GM21381 (cell line): ENCODE data around the gene NEAT1.

Experiments
- ATAC-seq: cut with Tn5 transposase; IDR thresholded peaks from one replicate; pipeline ENCODE4 v1.9.1; 2021; ENCODE audit warnings: mild to moderate bottlenecking, moderate library complexity; ENCODE audit not compliant: unreplicated experiment

The NEAT1 gene

GRCh38 chr11:65433657-65434056, 11.1 kb downstream of the NEAT1 start:
- ATAC-seq = no peak

DNA sequence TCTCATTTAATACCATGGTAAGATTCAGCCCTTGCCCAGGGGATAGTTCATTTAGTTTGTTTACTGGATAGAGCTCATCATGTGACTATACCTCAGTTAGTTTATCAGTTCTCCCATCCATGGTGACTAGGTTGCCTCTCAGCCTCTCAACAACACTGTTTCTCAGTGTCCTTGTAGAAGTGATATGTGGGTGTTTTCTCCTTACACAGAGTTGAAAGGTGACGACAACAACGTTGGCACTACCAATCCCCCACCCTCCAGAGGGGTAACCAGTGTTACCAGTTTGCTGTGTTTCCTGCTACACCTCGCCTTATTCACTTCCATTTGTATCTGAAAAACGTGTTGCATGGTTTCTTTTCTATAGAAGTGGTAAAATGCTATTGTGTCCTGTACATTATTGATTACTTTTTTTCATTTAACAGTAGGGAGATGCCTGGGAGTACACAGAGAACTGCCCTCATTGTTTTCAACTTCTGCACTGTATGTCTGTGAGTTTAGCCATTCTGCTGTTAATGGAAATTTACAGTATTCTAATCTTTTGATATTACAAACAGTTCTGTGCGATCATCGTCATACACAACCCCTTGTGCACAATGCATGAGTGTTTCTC, 11.6 kb downstream of the NEAT1 start:
- no peak for ATAC-seq

DNA sequence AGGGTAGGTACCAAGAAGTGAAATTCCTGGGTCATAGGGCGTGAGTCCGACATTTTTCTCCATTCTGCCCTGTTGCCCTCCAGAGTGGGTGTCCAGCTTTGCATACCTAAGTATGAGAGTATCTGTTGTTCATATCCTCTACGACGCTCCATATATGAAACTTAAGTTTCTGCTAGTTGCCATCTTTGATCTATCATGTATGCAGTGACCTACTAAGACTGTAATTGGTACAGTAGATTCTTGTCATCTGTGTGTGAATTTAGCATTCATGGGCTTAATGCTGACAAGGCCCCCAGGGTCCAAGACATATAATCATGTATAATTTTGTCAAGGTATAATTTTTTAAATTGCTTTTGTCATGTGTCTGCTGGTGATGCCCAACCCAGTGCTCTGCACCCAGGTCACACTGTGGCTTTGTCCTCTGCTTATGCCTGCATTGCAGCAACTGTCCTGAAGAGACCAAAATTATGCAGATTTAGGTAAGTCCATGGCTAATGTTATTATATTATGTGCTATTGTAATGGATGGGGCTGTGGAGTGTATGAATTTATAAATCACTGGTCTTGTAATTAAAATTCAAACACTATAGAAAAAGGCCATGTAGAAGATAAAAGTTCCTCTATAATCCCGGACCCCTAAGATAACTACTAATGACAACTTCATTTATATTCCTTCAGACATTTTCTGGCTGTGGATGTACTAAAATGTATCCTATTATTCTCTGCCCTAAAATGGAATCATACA, 12.2 kb downstream of the NEAT1 start:
- no peak for ATAC-seq

DNA sequence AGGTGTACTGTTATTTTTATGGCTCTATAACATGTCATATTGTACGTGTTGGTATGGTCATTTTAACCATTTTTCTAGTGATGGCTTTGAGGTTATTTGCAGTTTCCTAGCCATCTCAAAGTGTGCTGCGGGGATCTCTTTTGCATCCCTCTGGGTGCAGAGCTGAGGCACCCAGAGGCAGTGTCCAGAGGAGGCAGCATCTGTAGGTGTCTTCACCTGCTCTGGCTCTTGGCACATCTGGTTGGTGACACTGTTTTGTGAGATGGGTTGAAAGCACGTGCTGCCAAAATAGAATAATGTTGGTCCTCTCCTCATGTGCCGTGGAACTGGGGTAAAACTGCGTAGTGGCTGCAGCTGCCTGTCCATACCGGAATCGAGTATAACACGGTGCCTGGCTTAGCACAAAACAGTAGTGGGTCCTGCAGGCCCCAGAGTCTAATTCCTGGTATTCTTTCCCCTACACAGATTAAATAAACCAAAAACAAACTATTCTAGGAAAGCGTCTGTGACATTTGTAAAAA, 12.9 kb downstream of the NEAT1 start:
- no peak for ATAC-seq

- ATAC-seq = no peak
Measured at GRCh38 chr11:65435981-65436411, 13.4 kb downstream of the NEAT1 start.

- no peak for ATAC-seq
Measured at GRCh38 chr11:65436412-65437032, 13.9 kb downstream of the NEAT1 start.

GRCh38 chr11:65437436-65438227, 15.0 kb downstream of the NEAT1 start:
- no peak for ATAC-seq

DNA sequence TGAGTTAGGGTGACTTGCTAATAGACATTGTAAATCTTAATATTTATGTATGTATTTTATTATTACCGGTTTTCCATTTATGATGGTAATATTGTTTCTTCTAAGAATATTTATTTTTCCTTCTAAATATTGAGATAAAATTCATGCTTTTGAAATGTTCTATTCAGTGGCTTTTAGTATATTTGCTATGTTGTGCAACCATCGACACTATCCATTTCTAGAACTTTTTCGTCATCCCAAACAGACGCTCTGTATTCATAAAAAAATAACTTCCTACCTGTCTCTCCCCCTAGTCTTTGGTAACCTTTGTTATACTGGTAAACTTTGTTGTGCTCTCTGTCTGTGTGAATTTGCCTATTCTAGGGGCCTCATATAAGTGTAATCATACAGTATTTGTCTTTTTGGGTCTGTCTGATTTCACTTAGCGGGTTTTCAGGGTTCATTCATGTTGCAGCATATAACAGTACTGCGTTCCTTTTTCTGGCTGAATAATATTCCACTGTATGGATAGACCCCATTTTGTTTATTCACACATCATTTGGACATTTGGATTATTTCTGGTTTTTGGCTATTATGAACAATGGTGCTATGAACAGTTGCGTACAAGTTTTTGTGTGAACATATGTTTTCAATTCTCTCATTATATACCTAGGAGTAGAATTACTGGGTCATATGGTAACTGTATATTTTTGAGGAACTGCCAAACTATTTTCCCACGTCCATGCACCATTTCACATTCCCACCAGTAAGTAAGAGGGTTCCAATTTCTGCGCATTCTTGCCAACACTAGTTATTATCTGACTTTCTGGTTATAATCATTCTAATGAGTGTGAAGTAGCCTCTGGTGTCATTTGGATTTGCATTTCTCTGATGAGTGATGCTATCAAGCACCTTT, 15.9 kb downstream of the NEAT1 start:
- no peak for ATAC-seq

- ATAC-seq = no peak
Measured at GRCh38 chr11:65439331-65440181, 17.0 kb downstream of the NEAT1 start.

GRCh38 chr11:65440831-65441499, 18.4 kb downstream of the NEAT1 start:
- ATAC-seq = peak; percentile 54

DNA sequence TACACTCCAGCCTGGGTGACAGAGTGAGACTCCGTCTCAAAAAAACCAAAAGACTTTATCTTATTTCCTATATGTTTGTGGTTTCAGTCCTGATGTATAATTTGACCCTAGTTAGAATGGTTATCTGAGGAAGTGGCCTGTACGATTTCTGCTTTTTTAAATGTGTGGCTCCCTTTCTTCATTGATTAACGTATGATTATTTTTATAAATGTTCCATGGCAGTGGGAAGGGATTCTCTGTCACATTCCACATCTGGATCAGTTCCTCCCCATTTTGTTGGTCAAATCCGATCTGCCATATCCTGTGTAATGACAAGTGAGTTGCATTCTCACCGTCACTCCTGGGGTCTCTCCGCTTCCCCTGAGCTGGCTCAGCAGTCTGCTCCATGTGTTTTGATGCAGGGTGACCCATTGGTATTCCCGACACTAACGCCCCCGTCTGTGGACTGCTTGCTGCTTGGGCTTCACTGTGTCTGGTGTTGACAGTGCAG, 20.3 kb downstream of the NEAT1 start:
- no peak for ATAC-seq

- no peak for ATAC-seq
Measured at GRCh38 chr11:65444314-65445051, 21.9 kb downstream of the NEAT1 start.

DNA sequence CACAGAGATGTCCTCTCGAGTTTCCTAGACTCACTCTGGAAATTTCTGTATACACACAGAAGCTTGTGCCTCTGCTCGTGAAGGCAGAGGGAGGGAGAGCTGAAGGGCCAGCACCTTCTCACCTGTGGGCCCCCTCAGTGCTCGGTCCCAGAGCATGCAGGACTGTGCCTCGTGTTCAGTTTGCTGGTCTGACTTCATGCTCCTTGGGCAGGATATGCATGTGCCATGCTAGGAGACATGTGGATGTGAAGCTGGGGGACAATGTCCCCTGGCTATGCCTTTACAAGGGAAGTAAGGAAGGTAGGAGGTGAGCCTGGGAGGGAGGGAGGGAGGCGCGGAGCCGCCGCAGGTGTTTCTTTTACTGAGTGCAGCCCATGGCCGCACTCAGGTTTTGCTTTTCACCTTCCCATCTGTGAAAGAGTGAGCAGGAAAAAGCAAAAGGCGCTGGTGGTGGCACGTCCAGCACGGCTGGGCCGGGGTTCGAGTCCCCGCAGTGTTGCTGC, 22.6 kb downstream of the NEAT1 start:
- ATAC-seq = no peak

DNA sequence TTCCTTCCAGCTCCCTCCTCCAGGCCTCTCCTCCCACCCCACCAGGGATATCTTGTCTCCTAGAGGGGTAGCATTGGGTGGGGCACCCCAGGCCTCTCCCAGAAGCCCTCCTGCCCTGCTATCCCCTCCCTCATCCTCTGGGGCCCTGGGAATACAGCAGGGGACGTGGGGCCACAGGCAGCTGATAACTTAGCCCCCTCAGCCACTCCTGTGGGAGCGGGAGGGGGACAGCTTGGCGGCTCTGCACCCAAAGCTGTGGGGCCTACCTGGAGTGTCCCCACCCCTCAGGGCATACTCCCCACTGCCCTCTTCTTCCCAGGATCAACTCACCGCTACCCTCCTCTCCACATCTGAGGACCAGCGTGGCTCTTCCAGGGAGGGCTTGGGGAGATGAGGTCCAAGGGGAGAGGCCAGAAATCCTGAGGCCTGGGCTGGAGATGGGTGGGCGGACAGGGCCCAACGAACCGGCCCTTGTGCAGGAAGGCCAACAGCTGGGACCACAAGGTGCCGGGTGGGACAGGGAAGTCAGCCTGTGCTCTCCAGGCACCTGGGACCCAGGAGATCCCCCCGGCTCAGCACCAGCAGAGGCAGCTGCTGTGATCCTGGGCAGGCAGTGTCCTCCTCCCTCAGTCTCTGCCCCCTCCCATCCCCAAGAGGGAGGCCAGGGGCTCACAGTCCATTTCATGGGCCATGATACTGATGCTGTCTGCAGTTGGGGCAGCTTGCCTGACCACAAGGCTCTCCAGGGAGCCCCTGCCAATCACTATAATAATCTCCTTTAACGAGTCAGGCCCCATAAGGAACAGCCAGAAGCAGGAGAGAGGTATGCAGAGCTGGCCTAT, 23.2 kb downstream of the NEAT1 start:
- ATAC-seq = no peak

DNA sequence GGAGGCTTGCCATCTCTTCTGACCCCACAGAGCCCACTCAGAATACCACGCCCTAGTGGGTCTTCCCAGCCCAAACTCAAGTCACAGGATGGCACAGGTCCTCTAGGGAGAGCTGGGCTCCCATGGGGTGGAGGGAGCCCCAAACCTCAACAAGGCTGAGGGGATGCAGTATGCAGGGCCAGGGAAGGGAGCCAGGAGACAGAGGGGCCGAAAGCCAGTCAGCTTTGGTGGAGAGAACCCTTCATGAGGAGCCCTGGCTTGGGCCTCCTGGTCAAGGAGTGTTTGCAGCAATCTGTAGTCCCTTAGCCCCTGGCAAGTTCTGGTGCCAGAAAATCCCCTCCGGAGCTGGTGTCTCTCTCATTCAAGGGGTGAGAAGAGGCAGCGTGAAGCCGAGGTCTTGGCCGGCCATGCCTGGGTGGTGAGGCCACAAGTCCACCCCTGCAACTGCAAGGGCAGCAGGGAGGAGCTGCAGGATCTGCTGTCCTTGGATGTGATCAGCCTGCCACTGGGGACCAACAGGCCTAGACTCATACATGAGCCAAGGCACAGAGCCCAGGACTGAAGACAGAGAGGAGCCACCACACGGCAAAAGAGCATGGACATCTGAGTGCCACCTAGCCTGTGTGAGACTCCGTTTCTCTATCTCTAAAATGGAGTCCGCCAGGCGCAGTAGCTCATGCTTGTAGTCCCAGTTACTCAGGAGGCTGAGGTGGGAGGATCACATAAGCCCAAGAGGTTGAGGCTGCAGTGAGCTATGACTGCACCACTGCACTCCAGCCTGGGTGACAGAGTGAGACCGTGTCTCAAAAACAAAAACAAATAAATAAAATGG, 24.1 kb downstream of the NEAT1 start:
- no peak for ATAC-seq

DNA sequence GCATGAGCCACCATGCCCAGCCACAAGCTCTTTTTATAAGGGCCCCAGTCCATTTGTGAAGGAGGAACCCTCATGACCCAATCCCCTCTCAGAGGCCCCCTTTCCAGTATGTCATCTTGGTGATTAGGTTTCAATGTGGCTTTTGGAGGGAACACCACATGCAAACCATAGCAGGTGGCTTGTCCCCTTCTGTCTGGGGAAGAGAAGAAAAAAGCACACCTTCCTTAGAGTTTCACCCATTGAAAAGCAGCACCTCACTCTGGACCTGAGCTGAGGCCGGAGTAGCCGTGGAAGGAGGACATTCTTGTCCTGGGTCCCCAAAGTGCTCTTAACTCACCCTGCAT, 25.4 kb downstream of the NEAT1 start:
- no peak for ATAC-seq
